ENCODE measurements around the gene CRADD. TPM values are rescaled to one million over a fixed set of nuclear protein-coding genes. Genes with fewer than 3 reads are reported as not detected.
A peak's percentile ranks its signal among the peaks of the same experiment; 100 is the strongest.

CRADD gene
- total RNA-seq, 1 donor from 2014 or later, result 41.2 TPM

DNA sequence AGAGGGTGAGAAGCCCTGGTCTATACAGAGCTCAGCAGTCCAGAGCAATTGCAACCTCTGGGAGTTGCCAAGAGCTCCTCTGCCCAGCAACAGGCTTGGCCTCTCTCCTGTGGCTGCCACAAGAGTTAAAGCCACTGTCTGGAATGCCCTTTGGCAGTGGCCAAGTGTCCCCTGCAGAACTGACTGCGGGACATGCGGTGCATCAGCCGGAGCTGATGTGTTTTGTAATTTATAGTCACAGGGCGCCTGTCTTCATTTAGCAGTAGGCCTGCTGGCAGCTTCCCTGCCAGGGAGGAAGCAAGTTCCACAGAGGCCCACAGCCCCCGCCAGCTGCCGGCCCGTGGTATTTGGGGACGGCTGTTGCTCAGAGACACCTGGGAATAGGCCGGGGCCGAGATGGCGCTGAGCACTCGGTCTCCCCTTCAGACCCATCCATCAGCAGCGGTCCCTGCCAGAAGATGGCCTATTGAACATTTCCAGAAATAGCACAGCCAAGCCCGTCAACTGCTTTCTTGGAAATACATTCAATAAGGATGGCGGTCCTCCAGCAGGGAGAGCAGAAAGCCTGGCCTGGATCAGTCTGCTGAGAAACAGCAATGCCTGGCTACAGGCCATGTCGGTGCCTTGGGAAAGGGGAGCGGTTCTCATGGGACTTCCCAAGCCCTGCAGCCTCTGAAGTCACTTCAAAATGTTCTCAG lies 217.4 kb downstream of the CRADD start:
- H3K36me3 Mint-ChIP-seq, result no peaks in the 10 kb centered on the region
- peaks cover 4% of the 10 kb centered on the region for H3K27me3 Mint-ChIP-seq (ENCODE audit: insufficient read depth, low read depth)
- H3K9me3 ChIP-seq (ENCODE audit: low read depth), result no peaks in the 10 kb centered on the region
- peaks cover 26% of the 10 kb centered on the region for H3K4me1 Mint-ChIP-seq
- no peak overlapping the region for H3K4me2 ChIP-seq
- DNase-seq (ENCODE audit: low spot score), result no peak
- TF ChIP-seq EZH2 (IDR thresholded peaks at IDR 0.05) (no peak), EZH2phosphoT487 (IDR thresholded peaks at IDR 0.05) (no peak)
- TF ChIP-seq, protein P1, sequence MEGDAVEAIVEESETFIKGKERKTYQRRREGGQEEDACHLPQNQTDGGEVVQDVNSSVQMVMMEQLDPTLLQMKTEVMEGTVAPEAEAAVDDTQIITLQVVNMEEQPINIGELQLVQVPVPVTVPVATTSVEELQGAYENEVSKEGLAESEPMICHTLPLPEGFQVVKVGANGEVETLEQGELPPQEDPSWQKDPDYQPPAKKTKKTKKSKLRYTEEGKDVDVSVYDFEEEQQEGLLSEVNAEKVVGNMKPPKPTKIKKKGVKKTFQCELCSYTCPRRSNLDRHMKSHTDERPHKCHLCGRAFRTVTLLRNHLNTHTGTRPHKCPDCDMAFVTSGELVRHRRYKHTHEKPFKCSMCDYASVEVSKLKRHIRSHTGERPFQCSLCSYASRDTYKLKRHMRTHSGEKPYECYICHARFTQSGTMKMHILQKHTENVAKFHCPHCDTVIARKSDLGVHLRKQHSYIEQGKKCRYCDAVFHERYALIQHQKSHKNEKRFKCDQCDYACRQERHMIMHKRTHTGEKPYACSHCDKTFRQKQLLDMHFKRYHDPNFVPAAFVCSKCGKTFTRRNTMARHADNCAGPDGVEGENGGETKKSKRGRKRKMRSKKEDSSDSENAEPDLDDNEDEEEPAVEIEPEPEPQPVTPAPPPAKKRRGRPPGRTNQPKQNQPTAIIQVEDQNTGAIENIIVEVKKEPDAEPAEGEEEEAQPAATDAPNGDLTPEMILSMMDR (IDR thresholded peaks at IDR 0.05), result no peak
- H4K20me1 ChIP-seq (ENCODE audit: low read depth), result no peaks in the 10 kb centered on the region
- no peaks in the 10 kb centered on the region for H3K9me3 Mint-ChIP-seq
- H3F3A ChIP-seq (ENCODE audit: low read depth), result peaks cover 13% of the 10 kb centered on the region
- H3K9ac ChIP-seq, result no peak overlapping the region
- no peak overlapping the region for H2AFZ ChIP-seq (replicated peaks)
- no peaks in the 10 kb centered on the region for H3K27me3 ChIP-seq
- no peaks in the 10 kb centered on the region for H3K36me3 ChIP-seq
- no peaks in the 10 kb centered on the region for H3K79me2 ChIP-seq (ENCODE audit: low read depth)
- H3K27ac ChIP-seq, result no peak overlapping the region
- peak overlapping the region; percentile 15 for H3K27ac Mint-ChIP-seq
- H3K4me3 Mint-ChIP-seq, result no peak overlapping the region
- no peak overlapping the region for H3K4me3 ChIP-seq
- H3K4me1 ChIP-seq, result peaks cover 17% of the 10 kb centered on the region

DNA sequence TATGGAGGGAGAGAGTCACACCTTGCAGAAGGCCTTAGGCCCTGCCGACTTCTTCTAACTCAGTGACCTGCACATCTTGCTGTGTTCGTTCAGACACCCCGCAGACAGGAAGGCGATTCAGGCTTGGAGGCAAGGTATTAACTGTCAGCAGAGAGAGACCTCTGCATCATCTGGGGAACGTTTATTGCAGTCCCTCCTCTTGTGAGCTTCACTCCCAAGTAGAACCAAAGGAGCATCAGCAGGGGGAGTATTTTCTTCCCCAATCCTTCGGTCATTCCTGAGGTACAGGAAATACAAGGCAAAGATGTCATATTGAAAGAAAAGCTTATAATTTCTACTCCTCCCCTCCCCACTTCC lies 217.9 kb downstream of the CRADD start:
- H3K4me3 Mint-ChIP-seq, result no peak overlapping the region
- Histone ChIP-seq H3K79me2 (ENCODE audit: low read depth) (no peaks in the 10 kb centered on the region), H2AFZ (replicated peaks) (no peak overlapping the region), H3K36me3 (no peaks in the 10 kb centered on the region), H3K9ac (no peak overlapping the region), H3K4me2 (no peak overlapping the region), H3F3A (ENCODE audit: low read depth) (peaks cover 13% of the 10 kb centered on the region), H4K20me1 (ENCODE audit: low read depth) (no peaks in the 10 kb centered on the region), H3K27ac (no peak overlapping the region), H3K9me3 (ENCODE audit: low read depth) (no peaks in the 10 kb centered on the region), H3K4me1 (peaks cover 17% of the 10 kb centered on the region), H3K27me3 (no peaks in the 10 kb centered on the region), H3K4me3 (no peak overlapping the region)
- no peaks in the 10 kb centered on the region for H3K9me3 Mint-ChIP-seq
- H3K36me3 Mint-ChIP-seq, result no peaks in the 10 kb centered on the region
- TF ChIP-seq, protein P1 (IDR thresholded peaks at IDR 0.05), result peak; percentile 5
- no peak for TF ChIP-seq EZH2 (IDR thresholded peaks at IDR 0.05)
- no peak for TF ChIP-seq EZH2phosphoT487 (IDR thresholded peaks at IDR 0.05)
- peak overlapping the region; percentile 15 for H3K27ac Mint-ChIP-seq
- H3K27me3 Mint-ChIP-seq (ENCODE audit: insufficient read depth, low read depth), result peaks cover 4% of the 10 kb centered on the region
- no peak for DNase-seq (ENCODE audit: low spot score)
- H3K4me1 Mint-ChIP-seq, result peaks cover 26% of the 10 kb centered on the region

DNA sequence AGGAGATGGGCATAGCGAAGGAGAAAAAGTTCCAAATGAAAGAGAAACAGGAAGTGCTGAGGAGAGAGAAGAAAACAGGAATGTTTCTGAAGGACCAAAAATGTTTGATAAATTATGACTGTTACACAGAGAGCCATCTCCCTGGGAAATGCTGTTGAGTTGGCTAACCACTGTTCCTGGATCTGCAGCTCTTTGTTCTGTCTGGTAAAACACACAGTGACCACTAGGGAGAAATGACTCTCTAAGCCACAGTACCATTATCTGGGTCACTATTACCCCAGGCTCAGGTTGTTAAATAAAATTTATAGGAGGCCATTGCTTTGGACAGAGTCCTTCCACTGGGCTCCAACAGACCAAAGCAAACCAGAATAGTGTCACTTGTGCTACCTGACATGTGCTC lies 219.3 kb downstream of the CRADD start:
- no peak overlapping the region for H3K27ac Mint-ChIP-seq
- peak; percentile 8 for DNase-seq (ENCODE audit: low spot score)
- H3K4me1 Mint-ChIP-seq, result peaks cover 26% of the 10 kb centered on the region

More for the DNA sequence above, 219.3 kb downstream of the CRADD start:
- Mint-ChIP-seq H3K9me3 (no peaks in the 10 kb centered on the region), H3K4me3 (no peak overlapping the region), H3K36me3 (no peaks in the 10 kb centered on the region), H3K27me3 (ENCODE audit: insufficient read depth, low read depth) (peaks cover 3% of the 10 kb centered on the region)
- no peaks in the 10 kb centered on the region for H3K9me3 ChIP-seq (ENCODE audit: low read depth)
- H3K36me3 ChIP-seq, result no peaks in the 10 kb centered on the region
- H3K9ac ChIP-seq, result no peak overlapping the region
- H4K20me1 ChIP-seq (ENCODE audit: low read depth), result no peaks in the 10 kb centered on the region
- H3K4me1 ChIP-seq, result peaks cover 17% of the 10 kb centered on the region
- no peak overlapping the region for H3K27ac ChIP-seq
- TF ChIP-seq EZH2phosphoT487 (IDR thresholded peaks at IDR 0.05), result no peak
- TF ChIP-seq, protein P1 (IDR thresholded peaks at IDR 0.05), result peak; percentile 36
- H2AFZ ChIP-seq (replicated peaks), result no peak overlapping the region
- no peaks in the 10 kb centered on the region for H3K79me2 ChIP-seq (ENCODE audit: low read depth)
- no peak overlapping the region for H3K4me2 ChIP-seq
- H3F3A ChIP-seq (ENCODE audit: low read depth), result peaks cover 13% of the 10 kb centered on the region
- H3K27me3 ChIP-seq, result no peaks in the 10 kb centered on the region
- H3K4me3 ChIP-seq, result no peak overlapping the region
